A673 (cell line): ENCODE results near the gene ZNF117. TPM values are rescaled to one million over a fixed set of nuclear protein-coding genes. Genes with fewer than 3 reads are reported as not detected.

ENCODE experiments used
- BruUV-seq: library from RNA; stranded (reverse); fragments of 400-500 nt; replicated peaks from 2 replicates; lab custom pipeline; 2021; lab: Mats Ljungman, UMichigan
- CTCF ChIA-PET: fragments of 300-600 bp; sonication (Branson Sonifier 250); formaldehyde crosslinking; loops from one replicate; lab custom pipeline; 2022; ENCODE audit warnings: antibody characterized with exemption; lab: Charles Lee
- POLR2A ChIA-PET: fragments of 300-600 bp; sonication (Branson Sonifier 250); formaldehyde crosslinking; loops from one replicate; lab custom pipeline; 2022; ENCODE audit warnings: antibody characterized with exemption; ENCODE audit not compliant: low non-redundant PET; lab: Charles Lee
- DNase-seq: peaks from one replicate; pipeline ENCODE4 v3.0.0-alpha.2; 2015; ENCODE audit warnings: low spot score
- H3K27ac ChIP-seq: fragments of 200-600 bp; sonication (generic); 2 replicates; pipeline ENCODE4 v1.5.1; 2016; ENCODE audit warnings: mixed run types, low read depth, mild to moderate bottlenecking, mixed read lengths, antibody characterized with exemption, low read length; ENCODE audit not compliant: poor library complexity, severe bottlenecking
- H3K27me3 ChIP-seq: fragments of 200-600 bp; sonication (generic); replicated peaks from 2 replicates; pipeline ENCODE4 v1.6.1; 2017; ENCODE audit warnings: mixed run types, low read depth, mild to moderate bottlenecking, mixed read lengths, antibody characterized with exemption, low read length; ENCODE audit not compliant: insufficient read depth, poor library complexity
- H3K36me3 ChIP-seq: fragments of 200-600 bp; sonication (generic); 2 replicates; pipeline ENCODE4 v1.6.1; 2016; ENCODE audit warnings: mixed run types, mild to moderate bottlenecking, mixed read lengths, antibody characterized with exemption, low read length; ENCODE audit not compliant: insufficient read depth, poor library complexity, severe bottlenecking
- H3K4me1 ChIP-seq: fragments of 200-600 bp; sonication (generic); 2 replicates; pipeline ENCODE4 v1.6.1; 2017; ENCODE audit warnings: mixed run types, mild to moderate bottlenecking, mixed read lengths, antibody characterized with exemption, low read length; ENCODE audit not compliant: insufficient read depth, poor library complexity, severe bottlenecking
- H3K4me3 ChIP-seq: fragments of 200-600 bp; sonication (generic); 2 replicates; pipeline ENCODE4 v1.5.1; 2016; ENCODE audit warnings: low read depth, mixed run types, mild to moderate bottlenecking, mixed read lengths, low read length; ENCODE audit not compliant: poor library complexity, severe bottlenecking
- H3K9me3 ChIP-seq: fragments of 200-600 bp; sonication (generic); 2 replicates; pipeline ENCODE4 v1.6.1; 2016; ENCODE audit warnings: mixed run types, low read depth, mild to moderate bottlenecking, mixed read lengths, antibody characterized with exemption, low read length; ENCODE audit not compliant: poor library complexity, severe bottlenecking
- EZH2 ChIP-seq: fragments of 200-600 bp; sonication (generic); IDR thresholded peaks from 2 replicates; pipeline ENCODE4 v1.6.1; 2017; ENCODE audit warnings: borderline replicate concordance, low read depth, mild to moderate bottlenecking, mixed read lengths, antibody characterized with exemption, low read length; ENCODE audit not compliant: poor library complexity, severe bottlenecking
- intact Hi-C: fragments of 100-400 bp; cut with micrococcal nuclease; formaldehyde crosslinking; loops from one replicate; pipeline ENCODE4 v1.10.0; 2022; ENCODE audit not compliant: unreplicated experiment
- total RNA-seq: library from RNA; stranded (reverse); gene quantifications from 2 replicates; pipeline ENCODE4 v1.2.3, GENCODE V29; 2021
- TF ChIP-seq, protein P1 (sequence below): fragments of 300-800, 200-600 bp; sonication (generic); conservative IDR thresholded peaks from 2 replicates; pipeline ENCODE4 v1.5.1; 2017; ENCODE audit warnings: low read depth, mild to moderate bottlenecking, antibody characterized with exemption, low read length, moderate library complexity, mixed read lengths

The ZNF117 gene
- total RNA-seq, 1 experiment from 2014 or later = 8.4 TPM

- POLR2A ChIA-PET = no interaction called here
- H3K4me3 ChIP-seq = peak within 1 kb of the TSS; percentile 94
- intact Hi-C loops = no loop called here
- peaks cover 13% of the 10 kb centered on the region for H3K36me3 ChIP-seq
- H3K27ac ChIP-seq = peak within 1 kb of the TSS; percentile 88
- no peak for TF ChIP-seq EZH2
- TF ChIP-seq, protein P1, sequence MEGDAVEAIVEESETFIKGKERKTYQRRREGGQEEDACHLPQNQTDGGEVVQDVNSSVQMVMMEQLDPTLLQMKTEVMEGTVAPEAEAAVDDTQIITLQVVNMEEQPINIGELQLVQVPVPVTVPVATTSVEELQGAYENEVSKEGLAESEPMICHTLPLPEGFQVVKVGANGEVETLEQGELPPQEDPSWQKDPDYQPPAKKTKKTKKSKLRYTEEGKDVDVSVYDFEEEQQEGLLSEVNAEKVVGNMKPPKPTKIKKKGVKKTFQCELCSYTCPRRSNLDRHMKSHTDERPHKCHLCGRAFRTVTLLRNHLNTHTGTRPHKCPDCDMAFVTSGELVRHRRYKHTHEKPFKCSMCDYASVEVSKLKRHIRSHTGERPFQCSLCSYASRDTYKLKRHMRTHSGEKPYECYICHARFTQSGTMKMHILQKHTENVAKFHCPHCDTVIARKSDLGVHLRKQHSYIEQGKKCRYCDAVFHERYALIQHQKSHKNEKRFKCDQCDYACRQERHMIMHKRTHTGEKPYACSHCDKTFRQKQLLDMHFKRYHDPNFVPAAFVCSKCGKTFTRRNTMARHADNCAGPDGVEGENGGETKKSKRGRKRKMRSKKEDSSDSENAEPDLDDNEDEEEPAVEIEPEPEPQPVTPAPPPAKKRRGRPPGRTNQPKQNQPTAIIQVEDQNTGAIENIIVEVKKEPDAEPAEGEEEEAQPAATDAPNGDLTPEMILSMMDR = no peak
- peaks cover 16% of the 10 kb centered on the region for H3K9me3 ChIP-seq
- CTCF ChIA-PET = no interaction called here
- H3K4me1 ChIP-seq = no peaks in the 10 kb centered on the region
- no TSS peak for BruUV-seq
- no peaks in the 10 kb centered on the region for H3K27me3 ChIP-seq
- DNase-seq = peak; percentile 97
Observed at GRCh38 chr7:65006094-65006992, 15.5 kb upstream of the ZNF117 start, which contains the start of gene ERV3-1. Gene ERV3-1 (minus strand): TSS chr7:65006687. CDS start chr7:64993026, 13,661 bp downstream.

- TF ChIP-seq EZH2 = no peak
- TF ChIP-seq, protein P1 = no peak
- intact Hi-C loops = no loop called here
- ChIA-PET CTCF (no interaction called here), POLR2A (no interaction called here)
- DNase-seq = no peak
- no TSS peak for BruUV-seq
- H3K27me3 ChIP-seq = no peaks in the 10 kb centered on the region
- no peak overlapping the region for H3K27ac ChIP-seq
- no peak overlapping the region for H3K4me3 ChIP-seq
- H3K36me3 ChIP-seq = peaks cover 17% of the 10 kb centered on the region
- H3K9me3 ChIP-seq = peaks cover 21% of the 10 kb centered on the region
- no peaks in the 10 kb centered on the region for H3K4me1 ChIP-seq
Observed at GRCh38 chr7:65004575-65004974, 13.7 kb upstream of the ZNF117 start.

DNA sequence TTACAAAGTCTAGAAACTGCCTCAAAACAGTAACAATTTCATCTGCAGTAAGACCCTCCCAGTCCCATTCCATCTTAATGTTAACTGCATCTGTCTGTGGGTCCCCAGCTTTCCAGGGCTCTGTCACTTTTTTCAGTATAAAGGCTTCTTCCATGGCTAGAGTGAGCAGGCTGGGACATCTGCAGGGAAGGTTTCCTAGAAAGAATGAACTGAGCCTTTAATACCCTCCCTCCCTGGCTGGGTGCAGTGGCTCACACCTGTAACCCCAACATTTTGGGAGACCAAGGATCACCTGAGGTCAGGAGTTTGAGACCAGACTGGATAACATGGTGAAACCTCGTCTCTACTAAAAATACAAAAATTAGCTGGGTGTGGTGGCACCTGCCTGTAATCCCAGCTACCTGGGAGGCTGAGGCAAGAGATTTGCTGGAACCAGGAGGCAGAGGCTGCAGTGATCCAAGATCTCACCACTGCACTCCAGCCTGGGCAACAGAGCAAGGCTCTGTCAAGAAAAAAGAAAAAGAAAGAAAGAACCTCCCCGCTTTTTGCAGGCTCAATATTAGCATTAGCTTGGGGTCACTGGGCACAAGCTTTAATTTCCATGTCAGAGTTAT is 12.2 kb upstream of the ZNF117 start:
- CTCF ChIA-PET = no interaction called here
- TF ChIP-seq, protein P1 = no peak
- no peak for TF ChIP-seq EZH2
- no peak for DNase-seq

More for the DNA sequence above, 12.2 kb upstream of the ZNF117 start:
- no peaks in the 10 kb centered on the region for H3K4me1 ChIP-seq
- H3K4me3 ChIP-seq = no peak overlapping the region
- H3K9me3 ChIP-seq = peaks cover 32% of the 10 kb centered on the region
- peaks cover 29% of the 10 kb centered on the region for H3K36me3 ChIP-seq
- intact Hi-C loops = no loop called here
- H3K27me3 ChIP-seq = no peaks in the 10 kb centered on the region
- no peak overlapping the region for H3K27ac ChIP-seq
- BruUV-seq = no TSS peak
- POLR2A ChIA-PET = no interaction called here
